NK-92 treated with Interleukin-12 subunit alpha and Interleukin-12 subunit beta, amount 100 ng/mL, for 24 hours (cell line): ENCODE measurements around the gene ZC3H14.

ENCODE experiments used
- DNase-seq: peaks from one replicate; lab custom pipeline; 2025; lab: John Stamatoyannopoulos, UW

The ZC3H14 gene

DNA sequence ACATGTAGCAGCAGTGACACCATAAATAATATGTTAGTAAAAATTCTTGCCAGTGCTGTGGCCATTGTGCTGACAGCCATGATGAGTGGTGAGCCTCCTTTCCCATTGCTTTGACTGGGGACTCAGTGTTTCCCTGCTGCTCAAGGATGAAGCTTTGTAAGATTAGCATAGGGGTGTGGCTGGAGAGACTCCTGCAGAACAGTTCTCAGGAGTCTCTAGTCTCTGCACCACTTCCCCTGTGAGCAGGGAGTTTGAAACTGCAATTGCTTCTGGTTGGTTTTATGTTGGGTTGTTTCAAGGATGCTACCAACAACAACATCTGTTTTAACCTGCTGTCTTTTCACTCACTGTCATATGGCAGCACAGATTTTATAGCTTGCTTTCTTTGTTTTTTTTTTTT lies 41.4 kb downstream of the ZC3H14 start:
- no peak for DNase-seq

DNA sequence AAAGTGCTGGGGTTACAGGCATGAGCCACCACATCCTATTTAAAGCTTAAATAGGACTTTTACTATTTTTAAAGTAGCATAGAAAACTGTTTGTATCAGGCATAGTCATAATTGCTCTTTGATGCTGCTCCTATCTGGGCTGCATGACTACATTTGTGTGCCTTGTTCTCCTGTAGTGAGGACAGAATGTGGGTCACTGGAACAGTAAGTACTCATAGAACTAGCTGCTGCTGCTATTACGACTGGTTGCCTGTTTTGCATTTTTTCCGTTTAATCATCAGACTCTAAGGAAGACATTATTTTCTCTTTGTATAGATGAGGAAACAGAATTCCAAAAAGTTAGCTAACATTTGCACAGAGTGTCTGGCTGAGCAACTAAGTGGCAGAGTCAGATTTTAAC lies 42.8 kb downstream of the ZC3H14 start:
- DNase-seq = no peak

DNA sequence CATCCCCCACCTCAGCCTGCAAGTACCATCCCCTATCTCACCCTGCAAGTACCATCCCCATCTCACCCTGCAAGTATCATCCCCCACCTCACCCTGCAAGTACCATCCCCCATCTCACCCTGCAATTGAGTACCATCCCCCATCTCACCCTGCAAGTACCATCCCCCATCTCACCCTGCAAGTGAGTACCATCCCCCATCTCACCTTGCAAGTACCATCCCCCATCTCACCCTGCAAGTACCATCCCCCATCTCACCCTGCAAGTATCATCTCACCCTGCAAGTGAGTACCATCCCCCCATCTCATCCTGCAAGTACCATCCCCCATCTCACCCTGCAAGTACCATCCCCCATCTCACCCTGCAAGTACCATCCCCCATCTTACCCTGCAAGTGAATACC lies 45.0 kb downstream of the ZC3H14 start:
- DNase-seq = no peak

DNA sequence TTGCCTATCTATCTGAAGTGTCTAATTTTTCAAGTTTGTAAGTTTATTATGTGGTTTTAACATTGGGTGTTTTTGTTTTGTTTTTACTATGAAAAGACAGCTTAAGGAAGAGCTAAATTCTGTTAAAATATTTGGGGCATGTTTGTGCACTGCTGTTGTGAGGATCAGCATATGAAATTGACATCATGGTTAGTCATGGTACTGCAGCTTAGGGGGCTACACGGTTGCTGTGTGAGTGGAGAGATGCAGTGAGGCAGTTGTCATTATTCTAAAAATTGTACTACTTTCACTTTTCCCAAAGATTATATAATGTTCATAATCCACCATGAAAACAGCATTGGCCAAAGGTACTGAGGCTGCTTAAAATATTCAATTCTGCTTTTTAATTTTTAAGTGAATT lies 49.0 kb downstream of the ZC3H14 start:
- DNase-seq = no peak

DNA sequence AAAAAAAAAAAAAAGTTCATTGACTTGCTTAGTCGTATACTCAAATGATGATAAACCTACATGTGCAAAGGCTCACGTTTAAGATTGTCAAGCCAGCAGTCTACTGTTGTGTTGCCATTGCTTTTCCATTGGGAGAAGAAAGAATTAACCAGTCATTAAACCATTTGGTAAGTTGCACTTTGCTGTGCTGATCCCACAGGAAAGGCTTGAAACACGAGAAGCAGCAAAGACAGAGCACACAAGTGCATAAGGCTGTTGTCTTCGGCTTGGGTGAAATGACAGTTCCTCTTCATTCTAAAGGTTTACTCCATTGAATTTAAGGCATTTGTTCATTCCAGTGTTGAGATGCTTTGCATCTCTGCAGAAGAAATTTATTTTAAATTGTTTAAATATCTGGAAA lies 50.1 kb downstream of the ZC3H14 start:
- no peak for DNase-seq

DNA sequence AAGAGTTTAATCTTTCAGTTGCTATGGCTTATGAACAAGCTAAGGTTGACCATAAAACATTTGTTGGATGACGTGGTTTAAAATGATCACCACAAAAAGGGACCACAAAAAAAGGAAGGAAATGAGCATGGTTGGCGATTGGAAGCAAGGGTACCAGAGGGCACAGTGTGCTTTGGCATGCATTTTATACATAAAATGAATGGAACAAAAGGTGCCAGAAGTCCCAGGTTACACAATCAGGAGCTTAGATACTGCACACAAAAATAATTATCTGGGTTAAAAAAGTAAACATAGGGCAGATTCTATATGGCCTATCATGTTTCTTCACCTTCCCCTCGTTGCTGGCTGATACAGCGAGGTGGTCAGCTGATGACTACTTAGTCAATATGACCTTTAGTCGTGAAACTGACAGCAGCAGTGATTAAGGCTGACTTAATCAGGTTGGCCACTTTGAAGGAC lies 50.7 kb downstream of the ZC3H14 start:
- no peak for DNase-seq

DNA sequence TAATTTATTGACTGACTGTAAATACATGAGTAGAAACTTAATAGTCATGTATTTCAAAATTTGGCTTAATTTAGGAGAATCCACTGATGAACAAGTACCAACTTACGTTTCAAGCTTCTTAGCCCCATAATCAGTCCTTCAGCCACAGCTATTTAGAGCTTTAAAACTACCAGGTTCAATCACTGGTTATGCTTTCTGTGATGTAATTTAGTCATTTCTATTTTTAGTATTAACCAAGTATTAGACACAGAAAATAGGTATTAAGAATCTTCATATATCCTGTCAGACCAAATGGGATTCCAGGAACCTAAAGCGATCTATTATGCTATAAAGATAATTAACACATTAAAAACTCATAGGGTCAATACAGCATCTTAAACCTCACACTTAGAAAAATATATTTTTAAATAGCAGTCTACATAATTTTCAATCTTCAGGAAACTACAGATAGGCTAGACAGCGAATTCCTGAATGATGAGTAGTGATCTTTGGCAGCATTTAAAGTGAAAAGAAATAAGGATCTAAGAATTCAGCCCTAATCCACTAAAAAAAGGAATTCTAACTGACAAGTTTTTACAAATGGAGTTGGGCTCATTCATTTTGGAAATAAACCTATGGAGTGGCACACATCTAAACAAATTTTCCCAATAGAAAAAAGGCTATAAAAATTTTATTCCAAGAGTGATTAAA lies 51.5 kb downstream of the ZC3H14 start:
- DNase-seq = no peak

DNA sequence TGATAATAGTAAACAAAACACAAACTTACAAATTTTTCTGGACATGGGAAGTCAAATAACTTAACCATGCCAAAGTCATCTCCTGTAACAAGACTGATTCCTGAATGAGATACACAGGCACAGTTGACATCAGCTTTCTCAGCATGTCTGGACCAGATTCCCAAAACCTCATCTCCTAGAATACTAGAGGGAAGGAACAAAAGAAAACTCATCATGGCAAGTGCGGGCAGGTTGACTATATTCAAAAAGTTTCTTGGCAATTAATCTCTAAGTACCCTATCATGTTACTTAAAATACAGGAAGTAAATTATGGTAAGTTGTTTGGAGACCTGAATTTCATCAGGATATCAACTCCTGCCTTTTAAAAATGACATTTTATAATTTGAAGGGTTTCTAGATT lies 53.9 kb downstream of the ZC3H14 start:
- no peak for DNase-seq

DNA sequence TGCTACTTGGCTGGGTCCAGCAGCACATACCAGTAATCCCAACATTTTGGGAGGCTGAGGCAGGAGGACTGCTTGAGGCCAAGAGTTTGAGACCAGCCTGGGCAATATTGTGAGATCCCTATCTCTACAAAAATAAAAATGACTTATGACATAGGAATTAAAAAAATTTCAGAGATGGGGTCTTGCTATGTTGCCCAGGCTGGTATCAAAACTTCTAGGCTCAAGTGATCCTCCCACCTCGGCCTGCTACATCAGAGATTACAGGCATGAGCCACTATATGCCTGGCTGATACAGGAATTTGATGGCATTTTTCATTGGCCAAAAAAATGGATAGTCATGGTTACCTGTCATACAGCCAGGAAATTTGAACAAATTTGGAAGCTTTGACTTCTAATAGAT lies 54.6 kb downstream of the ZC3H14 start:
- no peak for DNase-seq

DNA sequence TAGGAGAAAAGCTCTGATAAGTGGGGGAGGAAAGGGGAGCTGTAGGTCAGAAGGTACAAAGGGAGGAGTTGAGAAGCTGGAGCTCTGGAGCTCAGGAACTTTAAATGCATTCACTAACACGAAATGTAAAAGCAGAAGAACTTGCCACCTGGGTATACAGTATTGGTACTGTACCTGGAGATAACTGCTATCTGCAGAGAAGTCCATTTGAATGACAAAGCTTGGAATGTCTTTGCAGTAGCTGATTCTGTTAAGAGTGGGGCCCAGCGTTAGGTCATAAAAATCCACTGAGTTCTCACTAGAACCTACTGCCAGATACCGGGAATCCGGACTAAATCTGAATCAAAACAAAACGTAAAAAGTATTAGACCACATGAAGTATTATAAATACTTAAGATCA lies 55.6 kb downstream of the ZC3H14 start:
- DNase-seq = no peak

DNA sequence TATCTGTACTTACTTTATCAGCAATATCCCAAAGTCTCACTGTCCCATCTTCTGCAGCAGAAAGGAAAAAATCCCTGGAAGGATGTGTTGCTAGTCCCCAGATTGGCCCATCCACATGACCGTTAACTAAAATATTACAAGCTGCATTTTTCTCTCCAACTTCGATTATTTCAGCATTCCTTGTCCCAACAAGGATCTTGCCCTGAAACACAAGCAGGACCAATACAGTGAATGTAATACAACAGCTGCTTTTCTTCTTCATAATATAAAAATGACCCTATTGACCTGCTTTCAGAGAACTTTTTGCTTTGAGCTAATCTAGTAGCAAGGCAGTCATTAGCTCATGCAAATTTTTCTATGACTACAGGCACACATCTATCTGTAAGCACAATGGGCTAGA lies 58.3 kb downstream of the ZC3H14 start:
- no peak for DNase-seq

DNA sequence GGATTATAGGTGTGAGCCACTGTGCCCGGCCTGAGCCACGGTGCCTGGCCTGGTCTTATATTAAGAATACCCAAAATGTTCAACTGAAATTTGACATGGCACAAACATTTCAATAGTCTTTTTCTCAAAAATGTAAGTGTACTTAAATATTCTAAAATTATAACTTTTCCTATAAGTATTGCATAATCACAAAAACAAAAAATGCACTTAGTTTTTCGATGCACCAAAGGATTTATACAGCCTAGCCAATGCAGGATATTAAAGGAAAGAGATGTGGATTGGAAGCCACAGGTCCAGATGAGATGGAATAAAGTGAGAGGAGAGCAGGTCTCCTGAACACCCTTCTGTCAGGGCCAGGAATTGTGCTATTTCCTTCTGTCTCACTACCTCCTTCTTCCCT lies 62.8 kb downstream of the ZC3H14 start:
- DNase-seq = no peak

DNA sequence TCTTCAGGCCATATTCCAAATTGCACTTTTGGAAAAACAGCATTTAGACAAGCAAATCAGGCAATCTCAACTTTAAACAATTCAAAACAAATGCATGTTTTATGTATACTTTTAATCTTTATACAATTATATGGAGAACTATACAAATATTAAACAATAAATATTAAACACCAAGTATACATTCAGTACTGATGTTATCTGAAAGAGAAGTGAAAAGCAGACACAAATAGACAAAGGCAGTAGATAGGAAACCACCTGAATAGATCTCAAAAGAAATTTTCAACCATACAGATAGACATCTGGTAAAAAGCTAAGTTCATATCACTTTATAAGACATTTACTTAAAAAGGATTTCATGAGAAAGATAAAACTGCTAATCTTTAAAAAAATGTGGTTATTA lies 65.2 kb downstream of the ZC3H14 start:
- no peak for DNase-seq

DNA sequence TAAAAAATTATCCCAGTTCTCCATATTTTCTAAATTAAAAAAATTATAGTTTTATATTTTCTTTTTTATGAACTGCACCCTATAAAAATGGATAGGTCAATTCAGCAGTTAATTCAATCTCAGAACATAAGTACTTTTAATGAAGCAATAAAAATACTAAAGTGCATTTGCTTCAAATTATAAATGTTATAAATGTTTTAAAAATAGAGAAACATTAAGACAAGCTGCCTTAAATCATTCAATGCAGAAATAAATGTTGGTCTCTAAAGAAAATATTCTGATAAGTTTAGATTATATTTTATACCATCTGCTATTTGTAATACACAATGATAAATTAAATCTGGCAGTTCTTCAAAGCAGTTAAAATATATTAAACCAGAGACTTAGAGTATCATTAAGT lies 65.6 kb downstream of the ZC3H14 start:
- no peak for DNase-seq

DNA sequence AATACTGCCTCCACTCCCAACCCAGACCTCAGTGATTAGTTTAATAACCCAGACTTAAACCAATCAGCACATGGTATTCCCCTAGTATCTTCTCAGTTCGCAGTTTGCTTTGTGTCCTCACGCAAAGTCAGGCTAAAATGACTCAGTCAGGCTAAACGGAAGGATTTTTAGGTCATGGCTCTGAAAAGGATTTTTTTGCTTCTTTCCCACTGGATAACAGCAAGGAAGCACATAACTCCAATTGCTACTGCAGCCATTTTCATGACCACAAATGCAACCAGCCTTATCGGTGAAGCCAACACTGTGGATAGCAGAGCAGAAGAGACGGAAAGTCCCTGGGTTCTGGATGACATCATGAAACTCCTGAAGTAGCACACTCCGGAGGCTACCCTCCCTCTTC lies 67.7 kb downstream of the ZC3H14 start:
- no peak for DNase-seq

DNA sequence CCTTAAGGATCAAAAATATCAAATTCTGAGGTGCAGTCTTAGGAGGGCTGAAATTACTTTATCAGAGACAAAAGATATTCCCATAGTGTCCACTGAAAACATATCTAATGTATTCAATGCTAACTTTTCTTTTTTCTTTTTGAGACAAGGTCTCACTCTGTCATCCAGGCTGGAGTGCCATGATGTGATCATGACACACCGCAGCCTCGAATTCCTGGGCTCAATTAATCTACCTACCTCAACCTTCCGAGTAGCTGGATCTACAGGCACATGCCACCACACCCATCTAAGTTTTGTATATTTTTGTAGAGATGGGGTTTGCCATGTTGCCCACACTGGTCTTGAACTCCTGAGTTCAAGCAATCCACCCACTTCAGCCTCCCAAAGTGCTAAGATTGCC lies 68.3 kb downstream of the ZC3H14 start:
- no peak for DNase-seq

DNA sequence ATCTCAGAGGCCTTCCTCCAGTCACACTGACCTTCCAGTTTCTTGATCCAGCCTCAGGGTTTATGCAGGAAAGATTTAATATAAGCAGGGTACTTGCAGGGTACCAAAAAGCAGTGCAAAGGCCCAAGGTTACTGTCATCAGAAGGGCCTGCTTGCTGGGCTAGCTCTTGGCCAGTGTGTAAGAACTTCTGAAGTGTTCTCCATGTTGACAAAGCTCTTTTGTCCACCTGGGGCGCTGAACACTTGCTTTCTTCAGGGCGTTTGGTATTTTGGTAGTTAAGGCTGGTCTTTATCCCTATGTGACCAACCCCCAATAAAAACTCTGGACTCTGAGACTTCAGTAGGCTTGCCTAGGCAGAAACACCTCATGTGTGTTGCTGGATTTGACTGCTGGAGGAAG lies 69.7 kb downstream of the ZC3H14 start:
- no peak for DNase-seq

DNA sequence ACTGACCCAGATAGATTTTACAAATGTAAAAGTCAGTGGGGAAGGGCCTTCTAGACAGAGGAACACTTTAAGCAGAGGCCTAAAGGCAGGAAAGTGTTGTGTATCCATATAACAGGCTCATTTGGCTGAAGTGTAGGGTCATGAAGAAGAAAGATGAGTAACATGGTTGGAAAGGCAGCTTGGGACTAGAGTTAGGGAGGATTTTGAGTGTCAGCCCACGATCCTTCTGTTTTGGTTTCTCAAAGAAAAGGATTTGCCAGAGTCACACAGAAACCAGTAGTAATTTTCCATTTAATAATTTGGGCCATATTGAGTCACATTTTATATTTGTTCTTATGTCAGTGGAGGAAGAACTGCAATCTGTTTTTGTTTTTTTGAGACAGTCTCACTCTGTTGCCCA lies 76.4 kb downstream of the ZC3H14 start:
- DNase-seq = no peak

DNA sequence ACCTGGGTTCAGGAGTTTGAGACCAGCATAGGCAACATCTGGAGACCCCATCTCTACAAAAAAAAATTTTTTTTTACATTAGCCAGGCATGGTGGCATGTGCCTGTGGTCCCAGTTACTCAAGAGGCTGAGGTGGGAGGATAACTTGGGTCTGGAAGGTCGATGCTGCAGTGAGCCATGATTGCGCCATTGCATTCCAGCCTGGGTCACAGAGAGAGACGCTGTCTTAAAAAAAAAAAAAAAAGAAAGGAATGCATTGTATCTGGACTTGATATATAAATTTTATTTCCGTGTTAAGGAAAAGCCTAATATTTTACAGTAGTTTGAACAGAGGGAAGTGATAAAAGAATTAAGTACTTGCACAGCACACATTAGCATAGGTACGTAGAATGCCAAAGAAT lies 97.2 kb downstream of the ZC3H14 start:
- DNase-seq = no peak

DNA sequence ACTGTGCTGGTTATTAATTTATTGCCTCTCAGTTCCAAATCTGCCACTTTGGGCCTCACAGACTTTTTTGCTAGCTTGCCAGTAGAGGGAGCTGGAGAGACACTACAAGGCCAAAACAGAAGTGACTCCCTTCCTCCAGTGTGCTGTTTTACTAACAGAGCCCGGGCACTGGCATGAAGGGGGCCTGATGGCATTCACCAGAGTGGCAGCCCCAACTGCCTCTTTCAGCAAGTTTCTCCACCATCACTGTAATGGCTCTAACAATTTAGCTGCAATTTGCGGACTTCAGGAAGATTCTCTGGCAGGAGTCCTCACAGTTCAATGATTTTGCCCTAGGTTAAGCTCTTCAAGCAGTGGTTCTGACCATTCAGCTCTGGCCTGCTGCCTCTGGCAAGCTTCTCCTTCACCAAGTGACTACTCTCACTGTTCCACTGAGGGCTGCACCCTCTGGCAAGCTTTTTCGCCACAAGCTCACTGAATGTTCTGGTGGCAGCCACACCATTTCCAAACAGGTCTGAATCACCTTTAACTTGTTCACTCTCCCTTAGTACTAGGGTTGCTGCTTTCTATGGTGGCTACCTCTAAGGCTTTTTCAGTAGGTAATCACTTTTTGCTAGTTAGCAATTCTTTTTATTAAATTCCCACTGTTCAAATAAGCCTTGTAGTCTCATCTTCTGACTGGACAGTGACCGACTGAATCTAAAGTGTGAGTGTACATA lies 104.9 kb downstream of the ZC3H14 start:
- DNase-seq = peak; percentile 8

DNA sequence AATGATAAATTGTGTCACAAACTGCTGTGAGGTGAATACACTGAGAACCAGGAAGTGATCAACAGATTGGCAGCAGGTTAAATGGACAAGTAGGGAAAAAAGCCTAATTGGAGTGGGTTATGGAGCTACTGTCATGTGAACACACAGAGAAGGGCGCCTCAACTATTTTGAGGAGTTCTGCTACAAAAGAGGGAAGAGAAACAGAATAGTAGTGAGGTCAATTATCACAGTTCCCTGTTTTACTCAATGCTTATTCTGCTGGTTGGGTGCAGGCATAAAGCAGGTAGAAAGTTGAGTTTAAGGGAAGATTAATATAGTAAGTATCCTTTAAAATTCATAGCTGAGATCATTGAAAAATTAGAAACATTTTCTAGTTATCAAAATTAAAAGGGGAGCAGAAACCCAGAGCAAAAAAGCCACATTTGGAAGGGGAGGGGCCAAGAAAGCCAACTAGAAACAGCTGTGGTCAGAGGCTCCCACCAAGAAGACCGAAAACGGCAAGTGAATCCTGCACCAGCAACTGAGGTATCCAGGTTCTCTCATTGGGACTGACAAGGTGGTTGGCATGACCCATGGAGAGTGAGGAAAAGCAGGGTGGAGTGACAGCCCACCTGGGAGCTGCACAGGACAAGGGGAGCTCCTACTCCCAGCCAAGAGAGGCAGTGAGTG lies 105.7 kb downstream of the ZC3H14 start:
- no peak for DNase-seq

DNA sequence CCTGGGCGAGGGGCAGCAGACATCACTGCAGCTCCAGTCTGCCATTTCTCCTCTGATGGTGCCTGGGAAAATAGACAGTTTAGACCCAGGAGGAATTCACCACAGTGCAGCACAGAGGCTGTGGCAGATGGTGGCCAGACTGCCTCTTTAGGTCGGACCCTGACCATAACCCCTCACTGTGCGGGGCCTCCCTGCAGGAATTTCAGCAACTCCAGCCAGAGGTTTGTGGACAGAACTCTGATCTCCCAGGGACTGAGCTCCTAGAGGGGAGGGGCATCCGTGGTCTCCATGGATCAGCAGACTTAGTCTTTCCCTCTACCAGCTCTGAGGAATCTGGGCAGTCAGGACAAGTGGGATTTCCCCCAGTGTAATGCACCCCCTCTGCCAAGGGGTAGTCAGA lies 106.5 kb downstream of the ZC3H14 start:
- no peak for DNase-seq
